Epithelial cell of esophagus (primary cell): ENCODE data around the gene CUZD1.
A peak's percentile ranks its signal among the peaks of the same experiment; 100 is the strongest.

ENCODE experiments used
- DNase-seq: peaks from one replicate; pipeline ENCODE4 v3.0.0; 2010; ENCODE audit warnings: low read depth
- H3K4me3 ChIP-seq: 2 replicates; pipeline ENCODE4 v1.5.1; 2011; ENCODE audit warnings: mild to moderate bottlenecking, low read length, control low read depth
- TF ChIP-seq, protein P1 (sequence below): IDR thresholded peaks from 2 replicates; pipeline ENCODE4 v1.5.1; 2011; ENCODE audit warnings: low read depth, mild to moderate bottlenecking, low read length, control low read depth, inconsistent platforms; ENCODE audit not compliant: insufficient read depth; ENCODE audit errors: missing control alignments

The CUZD1 gene

GRCh38 chr10:122812751-122813150, 32.9 kb downstream of the CUZD1 start:
- TF ChIP-seq, protein P1, sequence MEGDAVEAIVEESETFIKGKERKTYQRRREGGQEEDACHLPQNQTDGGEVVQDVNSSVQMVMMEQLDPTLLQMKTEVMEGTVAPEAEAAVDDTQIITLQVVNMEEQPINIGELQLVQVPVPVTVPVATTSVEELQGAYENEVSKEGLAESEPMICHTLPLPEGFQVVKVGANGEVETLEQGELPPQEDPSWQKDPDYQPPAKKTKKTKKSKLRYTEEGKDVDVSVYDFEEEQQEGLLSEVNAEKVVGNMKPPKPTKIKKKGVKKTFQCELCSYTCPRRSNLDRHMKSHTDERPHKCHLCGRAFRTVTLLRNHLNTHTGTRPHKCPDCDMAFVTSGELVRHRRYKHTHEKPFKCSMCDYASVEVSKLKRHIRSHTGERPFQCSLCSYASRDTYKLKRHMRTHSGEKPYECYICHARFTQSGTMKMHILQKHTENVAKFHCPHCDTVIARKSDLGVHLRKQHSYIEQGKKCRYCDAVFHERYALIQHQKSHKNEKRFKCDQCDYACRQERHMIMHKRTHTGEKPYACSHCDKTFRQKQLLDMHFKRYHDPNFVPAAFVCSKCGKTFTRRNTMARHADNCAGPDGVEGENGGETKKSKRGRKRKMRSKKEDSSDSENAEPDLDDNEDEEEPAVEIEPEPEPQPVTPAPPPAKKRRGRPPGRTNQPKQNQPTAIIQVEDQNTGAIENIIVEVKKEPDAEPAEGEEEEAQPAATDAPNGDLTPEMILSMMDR = no peak

GRCh38 chr10:122802282-122802681, 43.4 kb downstream of the CUZD1 start:
- DNase-seq = no peak
- TF ChIP-seq, protein P1 = no peak
- H3K4me3 ChIP-seq = no peak overlapping the region

More at GRCh38 chr10:122812751-122813150, 32.9 kb downstream of the CUZD1 start:
- H3K4me3 ChIP-seq = no peak overlapping the region
- no peak for DNase-seq

DNA sequence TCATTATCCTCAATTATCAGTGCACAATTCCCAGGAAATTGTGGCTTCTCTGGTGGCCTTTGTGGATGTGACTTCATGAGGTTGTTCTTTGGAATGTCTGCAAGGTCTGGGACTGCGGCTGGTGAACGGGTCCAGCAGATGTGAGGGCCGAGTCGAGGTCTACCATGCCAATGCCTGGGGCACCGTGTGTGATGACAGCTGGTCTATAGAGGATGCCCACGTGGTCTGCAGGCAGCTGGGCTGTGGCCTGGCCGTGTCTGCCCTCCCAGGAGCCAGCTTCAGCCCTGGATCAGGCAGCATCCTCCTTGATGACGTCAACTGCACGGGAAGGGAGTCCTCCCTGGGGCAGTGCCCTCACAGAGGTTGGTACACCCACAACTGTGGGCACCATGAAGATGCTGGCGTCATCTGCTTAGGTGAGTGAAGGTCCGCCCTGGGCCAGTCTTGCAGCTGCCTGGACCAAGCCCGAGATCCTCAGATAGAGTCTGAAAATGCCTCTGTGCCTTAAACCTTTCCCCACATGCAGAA, 46.9 kb downstream of the CUZD1 start:
- no peak overlapping the region for H3K4me3 ChIP-seq
- TF ChIP-seq, protein P1 = no peak
- no peak for DNase-seq

DNA sequence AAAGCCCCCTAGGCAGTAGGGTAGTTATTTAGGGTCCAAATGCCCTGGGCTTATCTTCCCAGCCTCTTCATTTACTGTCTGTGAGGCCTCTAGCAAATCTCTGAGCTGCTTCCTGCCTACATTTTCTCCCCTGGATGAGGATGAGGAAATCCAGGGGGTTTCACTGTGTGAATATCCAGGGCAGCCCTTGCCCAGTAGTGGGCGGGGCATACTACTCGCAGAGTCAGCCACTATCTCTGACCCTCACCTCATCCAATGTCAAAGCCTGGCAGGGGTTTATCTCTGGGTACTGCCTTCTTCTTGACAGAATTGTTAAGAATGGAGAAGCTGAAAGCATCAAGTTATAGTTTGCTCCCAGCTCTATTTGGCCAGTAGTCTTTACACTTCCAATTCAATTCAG, 48.9 kb downstream of the CUZD1 start:
- DNase-seq = no peak
- TF ChIP-seq, protein P1 = no peak
- H3K4me3 ChIP-seq = no peak overlapping the region

GRCh38 chr10:122795924-122796323, 49.7 kb downstream of the CUZD1 start:
- TF ChIP-seq, protein P1 = no peak
- no peak for DNase-seq
- no peak overlapping the region for H3K4me3 ChIP-seq

DNA sequence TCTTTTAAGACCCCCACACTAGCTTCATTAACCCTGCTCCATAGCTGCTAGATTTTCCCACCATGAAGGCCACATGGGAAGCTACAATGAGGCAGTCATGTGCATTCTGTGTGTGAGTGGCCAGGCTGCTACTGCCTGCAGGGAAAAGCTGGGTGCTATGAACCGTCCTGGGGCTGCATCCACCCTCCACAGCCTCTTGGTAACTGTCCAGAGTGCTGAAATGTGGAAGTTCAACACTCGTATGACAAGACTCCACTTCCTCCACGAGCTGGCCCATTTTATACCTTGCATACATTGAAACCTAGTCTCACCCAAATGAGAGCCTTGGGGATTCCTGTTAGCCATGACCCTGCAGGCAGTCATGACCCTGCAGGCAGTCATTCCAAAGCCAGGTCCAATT, 59.4 kb downstream of the CUZD1 start:
- TF ChIP-seq, protein P1 = no peak
- H3K4me3 ChIP-seq = no peak overlapping the region
- DNase-seq = peak; percentile 59

DNA sequence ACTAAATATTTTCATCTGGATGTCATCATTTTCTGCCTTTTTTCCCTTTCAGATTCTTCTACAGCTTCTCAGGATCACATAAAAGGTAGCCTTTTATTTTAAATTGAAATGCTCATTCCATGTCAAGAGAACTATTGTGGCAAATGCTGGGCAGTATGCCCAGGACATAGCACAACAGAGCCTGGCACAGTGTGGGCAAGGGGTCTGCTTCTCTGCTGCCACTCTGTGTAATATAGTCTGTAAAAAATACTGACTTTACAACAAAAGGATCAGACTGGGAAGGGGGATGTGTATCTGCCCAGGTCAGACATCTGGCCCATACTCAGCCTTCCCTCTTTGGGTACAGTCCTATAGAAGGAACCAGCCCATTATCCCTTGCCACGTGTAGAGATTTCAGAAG, 62.7 kb downstream of the CUZD1 start:
- TF ChIP-seq, protein P1 = no peak
- DNase-seq = no peak
- no peak overlapping the region for H3K4me3 ChIP-seq
